Keratinocyte (primary cell): ENCODE results near the gene UBE2O.

Source experiments
- CTCF ChIP-seq, 3 experiments: IDR thresholded peaks in 1 of 3; conservative IDR thresholded peaks in 1 of 3; optimal IDR thresholded peaks in 1 of 3; 2 replicates in 2 of 3; 3 replicates in 1 of 3; pipeline versions ENCODE3 to v1.5.1; 2011; ENCODE audit warnings: low read length in 3 of 3, mild to moderate bottlenecking in 3 of 3, moderate library complexity in 2 of 3, control low read depth in 1 of 3, inconsistent platforms in 1 of 3; ENCODE audit not compliant: insufficient read depth in 2 of 3; ENCODE audit errors: extremely low read depth in 1 of 3
- EZH2 ChIP-seq: IDR thresholded peaks from one replicate; pipeline ENCODE4 v1.6.1; 2012; ENCODE audit warnings: inconsistent platforms, mild to moderate bottlenecking, low read length, moderate library complexity

- no peak for TF ChIP-seq CTCF (optimal IDR thresholded peaks at IDR 0.05 in 1 of 3, IDR thresholded peaks at IDR 0.05 in 1 of 3, conservative IDR thresholded peaks at IDR 0.05 in 1 of 3; ENCODE audit: extremely low read depth in 1 of 3, insufficient read depth in 2 of 3, low read length in 3 of 3)
- no peak for TF ChIP-seq EZH2
Observed at GRCh38 chr17:76391200-76391715, 61.7 kb downstream of the UBE2O start.
